Panc1 (cell line): ENCODE measurements around the gene IL31RA. TPM values are rescaled to one million over a fixed set of nuclear protein-coding genes. Genes with fewer than 3 reads are reported as not detected.

Experiments
- ATAC-seq: fragments of 200-7000 bp; cut with Tn5 transposase; 2 replicates; pipeline ENCODE4 v1.9.1; 2020; ENCODE audit warnings: mild to moderate bottlenecking, moderate library complexity
- BruUV-seq: library from RNA; stranded (reverse); fragments of 400-500 nt; replicated peaks from 2 replicates; lab custom pipeline; 2021; lab: Mats Ljungman, UMichigan
- CTCF ChIA-PET: fragments of 300-600 bp; sonication (Branson Sonifier 250); formaldehyde crosslinking; loops from one replicate; lab custom pipeline; 2022; ENCODE audit warnings: antibody characterized with exemption; lab: Charles Lee
- POLR2A ChIA-PET: fragments of 300-600 bp; sonication (Branson Sonifier 250); formaldehyde crosslinking; loops from one replicate; lab custom pipeline; 2022; ENCODE audit warnings: antibody characterized with exemption; lab: Charles Lee
- DNase-seq: peaks from one replicate; pipeline ENCODE4 v3.0.0-alpha.2; 2010; ENCODE audit warnings: low read depth, low spot score
- H3K27ac ChIP-seq: 2 replicates; pipeline ENCODE4 v1.5.1; 2011; ENCODE audit warnings: mild to moderate bottlenecking, low read length, inconsistent platforms
- H3K27me3 ChIP-seq: fragments of 200-500 bp; sonication (Bioruptor generic); 2 replicates; pipeline ENCODE4 v1.6.0; 2014; ENCODE audit warnings: low read length, inconsistent platforms; ENCODE audit not compliant: control insufficient read depth, insufficient read depth
- H3K36me3 ChIP-seq: fragments of 200-500 bp; sonication (Bioruptor generic); 2 replicates; pipeline ENCODE4 v1.5.1; 2014; ENCODE audit warnings: inconsistent platforms, mild to moderate bottlenecking, low read length, moderate library complexity; ENCODE audit not compliant: control insufficient read depth, insufficient read depth
- H3K4me1 ChIP-seq: 2 replicates; pipeline ENCODE4 v1.5.1; 2011; ENCODE audit warnings: inconsistent platforms, mild to moderate bottlenecking, low read length, moderate library complexity; ENCODE audit not compliant: control insufficient read depth, insufficient read depth
- H3K4me3 ChIP-seq, 2 experiments: 2 replicates each; pipeline ENCODE4 v1.5.1; 2011 to 2012; ENCODE audit warnings: low read depth in 2 of 2, low read length in 2 of 2, mild to moderate bottlenecking in 2 of 2, inconsistent platforms in 1 of 2, moderate library complexity in 1 of 2
- H3K9me3 ChIP-seq: fragments of 200-500 bp; sonication (Bioruptor generic); 2 replicates; pipeline ENCODE4 v1.5.1; 2014; ENCODE audit warnings: low read depth, mild to moderate bottlenecking, inconsistent platforms, low read length, moderate library complexity; ENCODE audit not compliant: control insufficient read depth, insufficient read depth
- POLR2AphosphoS5 ChIP-seq: IDR thresholded peaks from 2 replicates; pipeline ENCODE4 v1.6.1; 2012; ENCODE audit warnings: mild to moderate bottlenecking, low read depth, low read length, moderate library complexity
- SIN3A ChIP-seq: IDR thresholded peaks from 2 replicates; pipeline ENCODE4 v1.6.1; 2012; ENCODE audit warnings: low read depth, mild to moderate bottlenecking, low read length, moderate library complexity, borderline replicate concordance; ENCODE audit not compliant: insufficient read depth
- TCF7L2 ChIP-seq: IDR thresholded peaks from 2 replicates; pipeline ENCODE4 v1.6.1; 2011; ENCODE audit warnings: mild to moderate bottlenecking, low read depth, low read length, inconsistent platforms
- in situ Hi-C: cut with HindIII; loops from 2 replicates; pipeline ENCODE4 v1.10.0; 2016; ENCODE audit warnings: low sequenced_read_pairs, low pct_unique_long_range_greater_than_20kb
- intact Hi-C: fragments of 100-400 bp; cut with micrococcal nuclease; formaldehyde crosslinking; loops from one replicate; pipeline ENCODE4 v1.10.0; 2022; ENCODE audit not compliant: unreplicated experiment
- total RNA-seq: library from RNA; stranded (reverse); gene quantifications from one replicate; pipeline ENCODE4 v1.2.1, GENCODE V29; 2021; ENCODE audit not compliant: unreplicated experiment
- TF ChIP-seq, protein P1 (sequence below), 2 experiments: IDR thresholded peaks; 2 replicates each; pipeline ENCODE4 v1.6.1; 2011 to 2012; ENCODE audit warnings: low read depth in 2 of 2, control low read depth in 1 of 2, low read length in 1 of 2, mild to moderate bottlenecking in 1 of 2, moderate library complexity in 1 of 2; ENCODE audit not compliant: insufficient read depth in 1 of 2
- TF ChIP-seq, protein P2 (sequence below): fragments of 450-650 bp; IDR thresholded peaks from 2 replicates; pipeline ENCODE4 v1.5.1; 2017; ENCODE audit warnings: mild to moderate bottlenecking

IL31RA gene
- total RNA-seq, 1 experiment from 2014 or later = 3.1 TPM

DNA sequence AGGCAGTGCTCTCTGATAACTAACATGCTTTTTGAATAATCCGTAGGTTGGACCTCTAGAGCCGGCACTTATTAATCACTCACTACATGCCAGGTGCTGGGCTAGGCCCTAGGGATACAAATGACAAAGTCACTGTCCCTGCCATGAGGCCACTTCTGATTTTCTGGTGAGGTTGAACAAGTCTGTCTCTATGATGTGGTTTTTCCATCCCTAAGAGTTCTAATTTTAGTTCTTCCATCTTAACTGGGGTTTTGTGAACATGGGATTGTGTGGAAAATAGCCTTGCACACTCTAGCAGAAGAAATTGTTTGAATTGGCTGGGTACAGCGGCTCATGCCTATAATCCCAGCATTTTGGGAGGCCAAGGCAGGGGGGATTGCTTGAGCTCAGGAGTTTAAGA lies 64.6 kb downstream of the IL31RA start:
- DNase-seq (no peak), ATAC-seq (no peak)
- no peak for TF ChIP-seq TCF7L2
- TF ChIP-seq, protein P1, sequence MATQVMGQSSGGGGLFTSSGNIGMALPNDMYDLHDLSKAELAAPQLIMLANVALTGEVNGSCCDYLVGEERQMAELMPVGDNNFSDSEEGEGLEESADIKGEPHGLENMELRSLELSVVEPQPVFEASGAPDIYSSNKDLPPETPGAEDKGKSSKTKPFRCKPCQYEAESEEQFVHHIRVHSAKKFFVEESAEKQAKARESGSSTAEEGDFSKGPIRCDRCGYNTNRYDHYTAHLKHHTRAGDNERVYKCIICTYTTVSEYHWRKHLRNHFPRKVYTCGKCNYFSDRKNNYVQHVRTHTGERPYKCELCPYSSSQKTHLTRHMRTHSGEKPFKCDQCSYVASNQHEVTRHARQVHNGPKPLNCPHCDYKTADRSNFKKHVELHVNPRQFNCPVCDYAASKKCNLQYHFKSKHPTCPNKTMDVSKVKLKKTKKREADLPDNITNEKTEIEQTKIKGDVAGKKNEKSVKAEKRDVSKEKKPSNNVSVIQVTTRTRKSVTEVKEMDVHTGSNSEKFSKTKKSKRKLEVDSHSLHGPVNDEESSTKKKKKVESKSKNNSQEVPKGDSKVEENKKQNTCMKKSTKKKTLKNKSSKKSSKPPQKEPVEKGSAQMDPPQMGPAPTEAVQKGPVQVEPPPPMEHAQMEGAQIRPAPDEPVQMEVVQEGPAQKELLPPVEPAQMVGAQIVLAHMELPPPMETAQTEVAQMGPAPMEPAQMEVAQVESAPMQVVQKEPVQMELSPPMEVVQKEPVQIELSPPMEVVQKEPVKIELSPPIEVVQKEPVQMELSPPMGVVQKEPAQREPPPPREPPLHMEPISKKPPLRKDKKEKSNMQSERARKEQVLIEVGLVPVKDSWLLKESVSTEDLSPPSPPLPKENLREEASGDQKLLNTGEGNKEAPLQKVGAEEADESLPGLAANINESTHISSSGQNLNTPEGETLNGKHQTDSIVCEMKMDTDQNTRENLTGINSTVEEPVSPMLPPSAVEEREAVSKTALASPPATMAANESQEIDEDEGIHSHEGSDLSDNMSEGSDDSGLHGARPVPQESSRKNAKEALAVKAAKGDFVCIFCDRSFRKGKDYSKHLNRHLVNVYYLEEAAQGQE (IDR thresholded peaks at IDR 0.05; ENCODE audit: insufficient read depth in 1 of 2, low read depth in 2 of 2, low read length in 1 of 2) = no peak
- no peak for TF ChIP-seq POLR2AphosphoS5
- TF ChIP-seq, protein P2, sequence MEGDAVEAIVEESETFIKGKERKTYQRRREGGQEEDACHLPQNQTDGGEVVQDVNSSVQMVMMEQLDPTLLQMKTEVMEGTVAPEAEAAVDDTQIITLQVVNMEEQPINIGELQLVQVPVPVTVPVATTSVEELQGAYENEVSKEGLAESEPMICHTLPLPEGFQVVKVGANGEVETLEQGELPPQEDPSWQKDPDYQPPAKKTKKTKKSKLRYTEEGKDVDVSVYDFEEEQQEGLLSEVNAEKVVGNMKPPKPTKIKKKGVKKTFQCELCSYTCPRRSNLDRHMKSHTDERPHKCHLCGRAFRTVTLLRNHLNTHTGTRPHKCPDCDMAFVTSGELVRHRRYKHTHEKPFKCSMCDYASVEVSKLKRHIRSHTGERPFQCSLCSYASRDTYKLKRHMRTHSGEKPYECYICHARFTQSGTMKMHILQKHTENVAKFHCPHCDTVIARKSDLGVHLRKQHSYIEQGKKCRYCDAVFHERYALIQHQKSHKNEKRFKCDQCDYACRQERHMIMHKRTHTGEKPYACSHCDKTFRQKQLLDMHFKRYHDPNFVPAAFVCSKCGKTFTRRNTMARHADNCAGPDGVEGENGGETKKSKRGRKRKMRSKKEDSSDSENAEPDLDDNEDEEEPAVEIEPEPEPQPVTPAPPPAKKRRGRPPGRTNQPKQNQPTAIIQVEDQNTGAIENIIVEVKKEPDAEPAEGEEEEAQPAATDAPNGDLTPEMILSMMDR = no peak
- no peak for TF ChIP-seq SIN3A
- intact Hi-C loops (no loop called here), in situ Hi-C loops (no loop called here)
- Histone ChIP-seq H3K36me3 (no peaks in the 10 kb centered on the region), H3K4me1 (no peaks in the 10 kb centered on the region), H3K9me3 (no peaks in the 10 kb centered on the region), H3K27me3 (no peaks in the 10 kb centered on the region), H3K4me3 (no peak overlapping the region), H3K27ac (no peak overlapping the region)
- ChIA-PET CTCF (no interaction called here), POLR2A (no interaction called here)
- no TSS peak for BruUV-seq

DNA sequence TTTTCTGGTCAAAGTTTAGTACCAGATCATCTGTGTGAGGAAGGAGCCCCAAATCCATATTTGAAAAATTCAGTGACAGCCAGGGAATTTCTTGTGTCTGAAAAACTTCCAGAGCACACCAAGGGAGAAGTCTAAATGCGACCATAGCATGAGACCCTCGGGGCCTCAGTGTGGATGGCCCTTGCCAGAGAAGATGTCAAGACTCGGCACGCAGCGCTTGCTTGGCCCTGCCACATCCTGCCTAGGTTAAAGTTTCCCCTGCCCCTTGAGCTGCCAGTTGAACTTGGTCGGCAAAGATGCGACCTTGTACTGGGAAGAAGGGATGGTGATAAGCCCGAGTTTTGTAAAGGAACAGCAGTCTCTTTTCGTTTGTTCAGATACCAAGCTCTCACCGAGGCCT lies 65.8 kb downstream of the IL31RA start:
- Histone ChIP-seq H3K9me3 (no peaks in the 10 kb centered on the region), H3K36me3 (no peaks in the 10 kb centered on the region), H3K27ac (no peak overlapping the region), H3K4me3 (no peak overlapping the region), H3K4me1 (no peaks in the 10 kb centered on the region), H3K27me3 (no peaks in the 10 kb centered on the region)
- intact Hi-C loops (no loop called here), in situ Hi-C loops (no loop called here)
- DNase-seq (no peak), ATAC-seq (no peak)
- no TSS peak for BruUV-seq
- TF ChIP-seq POLR2AphosphoS5 (no peak), TCF7L2 (no peak), SIN3A (no peak)
- TF ChIP-seq, protein P1 (IDR thresholded peaks at IDR 0.05; ENCODE audit: insufficient read depth in 1 of 2, low read depth in 2 of 2, low read length in 1 of 2) = no peak
- TF ChIP-seq, protein P2 = no peak
- POLR2A ChIA-PET = interaction anchor here (0.5 kb wide), 1 partner anchor 145 kb away, joined by 6 read pairs; no protein-coding TSS in a partner anchor
- CTCF ChIA-PET = no interaction called here
